NCI-H2029 treated with DMSO at 0.1 percent for 48 hours (cell line): ENCODE measurements around the gene TPP2.

Experiments used
- DNase-seq: peaks from one replicate; lab custom pipeline; 2025; lab: John Stamatoyannopoulos, UW

Gene TPP2

GRCh38 chr13:102596147-102597028 is at the start of gene TPP2:
Gene TPP2, plus strand, starts transcription at chr13:102596986. Its CDS starts 53 bp downstream, at chr13:102597039.
- DNase-seq, result peak; percentile 57

- DNase-seq, result no peak
Observed at GRCh38 chr13:102548811-102549210, 48.0 kb upstream of the TPP2 start.

GRCh38 chr13:102550507-102550906 is 46.3 kb upstream of the TPP2 start:
- no peak for DNase-seq

- peak; percentile 0 for DNase-seq
Observed at GRCh38 chr13:102555914-102556553, 40.8 kb upstream of the TPP2 start.

- no peak for DNase-seq
Observed at GRCh38 chr13:102556806-102557205, 40.0 kb upstream of the TPP2 start.

GRCh38 chr13:102558029-102558428 is 38.8 kb upstream of the TPP2 start:
- no peak for DNase-seq

- no peak for DNase-seq
Observed at GRCh38 chr13:102561933-102562332, 34.9 kb upstream of the TPP2 start.

- DNase-seq, result no peak
Observed at GRCh38 chr13:102563267-102563666, 33.5 kb upstream of the TPP2 start.

- no peak for DNase-seq
Observed at GRCh38 chr13:102564564-102564963, 32.2 kb upstream of the TPP2 start.

- DNase-seq, result no peak
Observed at GRCh38 chr13:102566513-102566912, 30.3 kb upstream of the TPP2 start.

- no peak for DNase-seq
Observed at GRCh38 chr13:102567857-102568256, 28.9 kb upstream of the TPP2 start.

- DNase-seq, result no peak
Observed at GRCh38 chr13:102569488-102569887, 27.3 kb upstream of the TPP2 start.

- no peak for DNase-seq
Observed at GRCh38 chr13:102571075-102571474, 25.7 kb upstream of the TPP2 start.

- DNase-seq, result no peak
Observed at GRCh38 chr13:102572323-102572722, 24.5 kb upstream of the TPP2 start.

- peak; percentile 13 for DNase-seq
Observed at GRCh38 chr13:102580552-102581169, 16.1 kb upstream of the TPP2 start.

GRCh38 chr13:102582256-102582655 is 14.5 kb upstream of the TPP2 start:
- no peak for DNase-seq

- no peak for DNase-seq
Observed at GRCh38 chr13:102584434-102584833, 12.4 kb upstream of the TPP2 start.

GRCh38 chr13:102586615-102587014 is 10.2 kb upstream of the TPP2 start:
- DNase-seq, result no peak

GRCh38 chr13:102587916-102588315 is 8.9 kb upstream of the TPP2 start:
- no peak for DNase-seq

- no peak for DNase-seq
Observed at GRCh38 chr13:102589301-102589822, 7.4 kb upstream of the TPP2 start.

GRCh38 chr13:102591988-102592781 is 4.6 kb upstream of the TPP2 start:
- DNase-seq, result no peak

- DNase-seq, result no peak
Observed at GRCh38 chr13:102593466-102593865, 3.3 kb upstream of the TPP2 start.
